GM12878 (cell line): ENCODE data around the gene UNC119B. TPM values are rescaled to one million over a fixed set of nuclear protein-coding genes. Genes with fewer than 3 reads are reported as not detected.

ENCODE experiments used
- ATAC-seq: fragments of 200-7000 bp; cut with Tn5 transposase; 3 replicates; pipeline ENCODE4 v1.9.1; 2020; ENCODE audit warnings: mild to moderate bottlenecking, moderate library complexity
- BruUV-seq: library from RNA; stranded (reverse); fragments of 400-500 nt; replicated peaks from 2 replicates; lab custom pipeline; 2021; lab: Mats Ljungman, UMichigan
- CTCF ChIA-PET: fragments of 300-600 bp; sonication (Branson Sonifier 250); formaldehyde crosslinking; extraction: SDS; loops from one replicate; lab custom pipeline; 2021; ENCODE audit warnings: inconsistent platforms; lab: Yijun Ruan, JAX
- POLR2A ChIA-PET: fragments of 350-600 bp; formaldehyde crosslinking; extraction: SDS; loops from one replicate; lab custom pipeline; 2021; ENCODE audit warnings: inconsistent platforms; lab: Charles Lee
- RAD21 ChIA-PET: fragments of 300-600 bp; sonication (Branson Sonifier 250); formaldehyde crosslinking; loops from one replicate; lab custom pipeline; 2023; ENCODE audit warnings: antibody characterized with exemption; ENCODE audit not compliant: unreplicated experiment; lab: Charles Lee
- SMC1A ChIA-PET: fragments of 300-600 bp; sonication (Branson Sonifier 250); formaldehyde crosslinking; loops from one replicate; lab custom pipeline; 2023; ENCODE audit not compliant: unreplicated experiment, uncharacterized antibody; lab: Charles Lee
- DNase-seq: peaks from one replicate; pipeline ENCODE4 v3.0.0-alpha.2; 2011; ENCODE audit warnings: low read depth, low spot score
- FAIRE-seq: peaks from 3 replicates; lab custom pipeline; 2011; peaks lifted over from hg19 to GRCh38; lab: Jason Lieb, UNC
- H2AFZ ChIP-seq: 2 replicates; pipeline ENCODE4 v1.6.0; 2011; ENCODE audit warnings: low read depth, low read length, control low read depth; ENCODE audit not compliant: control insufficient read depth
- H3K27ac ChIP-seq: 2 replicates; pipeline ENCODE4 v1.5.1; 2011; ENCODE audit warnings: control low read depth; ENCODE audit not compliant: control insufficient read depth, insufficient read depth
- H3K27me3 ChIP-seq, 2 experiments: replicated peaks in 1 of 2; 2 replicates each; pipeline versions ENCODE4 v1.6.0 to v1.6.1; 2011; ENCODE audit warnings: low read length in 1 of 2; ENCODE audit not compliant: control insufficient read depth in 2 of 2, insufficient read depth in 2 of 2
- H3K36me3 ChIP-seq, 2 experiments: 2 replicates each; pipeline ENCODE4 v1.5.1; 2011; ENCODE audit warnings: low read length in 1 of 2; ENCODE audit not compliant: control insufficient read depth in 2 of 2, insufficient read depth in 2 of 2
- H3K4me1 ChIP-seq: 2 replicates; pipeline ENCODE4 v1.6.1; 2011; ENCODE audit warnings: mild to moderate bottlenecking, low read length, moderate library complexity, mixed read lengths; ENCODE audit not compliant: control insufficient read depth, insufficient read depth
- H3K4me2 ChIP-seq: 2 replicates; pipeline ENCODE4 v1.6.0; 2011; ENCODE audit warnings: control low read depth; ENCODE audit not compliant: control insufficient read depth, insufficient read depth
- H3K4me3 ChIP-seq: fragments of 200-600 bp; sonication (generic); 2 replicates; pipeline ENCODE4 v1.5.1; 2016
- H3K79me2 ChIP-seq: 2 replicates; pipeline ENCODE4 v1.6.0; 2011; ENCODE audit warnings: low read length; ENCODE audit not compliant: control insufficient read depth, insufficient read depth
- H3K9ac ChIP-seq: 2 replicates; pipeline ENCODE4 v1.8.0; 2011; ENCODE audit warnings: low read length, control low read depth, mixed read lengths; ENCODE audit not compliant: control insufficient read depth, insufficient read depth
- H3K9me3 ChIP-seq: replicated peaks from 3 replicates; pipeline ENCODE4 v1.5.1; 2011; ENCODE audit warnings: mild to moderate bottlenecking, low read length; ENCODE audit not compliant: control insufficient read depth, insufficient read depth
- H4K20me1 ChIP-seq: 2 replicates; pipeline ENCODE4 v1.6.0; 2011; ENCODE audit not compliant: control insufficient read depth, insufficient read depth
- CHD1 ChIP-seq: IDR thresholded peaks from 2 replicates; pipeline ENCODE4 v1.6.1; 2012; ENCODE audit warnings: low read depth, low read length, improper control_type of control experiment
- CHD4 ChIP-seq: fragments of 200-600 bp; sonication (generic); IDR thresholded peaks from 2 replicates; pipeline ENCODE4 v1.6.1; 2016; ENCODE audit warnings: mild to moderate bottlenecking
- DPF2 ChIP-seq: fragments of 450-650 bp; IDR thresholded peaks from 2 replicates; pipeline ENCODE4 v1.6.1; 2017; ENCODE audit warnings: mild to moderate bottlenecking
- EP300 ChIP-seq, 2 experiments: fragments of 150-350 bp in 1 of 2; IDR thresholded peaks; 2 replicates each; pipeline ENCODE4 v1.6.1; 2011 to 2012; ENCODE audit warnings: low read depth in 2 of 2, low read length in 2 of 2, borderline replicate concordance in 1 of 2, improper control_type of control experiment in 1 of 2, inconsistent platforms in 1 of 2; ENCODE audit not compliant: control insufficient read depth in 1 of 2
- HDAC2 ChIP-seq: fragments of 200-600 bp; sonication (generic); IDR thresholded peaks from 2 replicates; pipeline ENCODE4 v1.6.1; 2017
- JUNB ChIP-seq: IDR thresholded peaks from 2 replicates; pipeline ENCODE4 v1.6.1; 2016; ENCODE audit warnings: antibody characterized with exemption, mild to moderate bottlenecking
- KDM1A ChIP-seq: fragments of 200-600 bp; sonication (generic); IDR thresholded peaks from 2 replicates; pipeline ENCODE4 v1.6.1; 2016; ENCODE audit warnings: borderline replicate concordance
- KLF5 ChIP-seq: fragments of 450-650 bp; IDR thresholded peaks from 2 replicates; pipeline ENCODE4 v1.6.1; 2014; ENCODE audit warnings: mild to moderate bottlenecking; ENCODE audit not compliant: partially characterized antibody
- LARP7 ChIP-seq: fragments of 450-650 bp; IDR thresholded peaks from 2 replicates; pipeline ENCODE4 v1.6.1; 2017; ENCODE audit warnings: mild to moderate bottlenecking
- MEF2A ChIP-seq: IDR thresholded peaks from 2 replicates; pipeline ENCODE4 v1.6.1; 2011; ENCODE audit warnings: low read depth, mild to moderate bottlenecking, low read length, moderate library complexity; ENCODE audit not compliant: insufficient read depth
- NKRF ChIP-seq: fragments of 450-650 bp; conservative IDR thresholded peaks from 2 replicates; pipeline ENCODE4 v1.6.1; 2017; ENCODE audit warnings: mild to moderate bottlenecking, moderate library complexity
- NRF1 ChIP-seq: conservative IDR thresholded peaks from 2 replicates; pipeline ENCODE4 v1.6.1; 2011; ENCODE audit warnings: mild to moderate bottlenecking, low read depth, low read length, improper control_type of control experiment
- RAD21 ChIP-seq: IDR thresholded peaks from 2 replicates; pipeline ENCODE4 v1.6.1; 2011; ENCODE audit warnings: mild to moderate bottlenecking, low read depth, low read length, moderate library complexity; ENCODE audit not compliant: insufficient read depth
- RUNX3 ChIP-seq: IDR thresholded peaks from 2 replicates; pipeline ENCODE4 v1.6.1; 2012; ENCODE audit warnings: low read length, inconsistent platforms
- YBX1 ChIP-seq: fragments of 450-650 bp; IDR thresholded peaks from 2 replicates; pipeline ENCODE4 v1.6.1; 2016; ENCODE audit warnings: antibody characterized with exemption
- ZBTB33 ChIP-seq: fragments of 450-650 bp; IDR thresholded peaks from 2 replicates; pipeline ENCODE4 v1.6.1; 2017; ENCODE audit warnings: mild to moderate bottlenecking
- ZNF207 ChIP-seq: fragments of 450-650 bp; IDR thresholded peaks from 2 replicates; pipeline ENCODE4 v1.6.1; 2014; ENCODE audit warnings: antibody characterized with exemption, mild to moderate bottlenecking, borderline replicate concordance
- ZNF24 ChIP-seq: fragments of 450-650 bp; IDR thresholded peaks from 2 replicates; pipeline ENCODE4 v1.6.1; 2017; ENCODE audit warnings: antibody characterized with exemption, mild to moderate bottlenecking
- WGBS: methylation state at CpG from one replicate; pipeline ENCODE4 v1.1.6; 2016; ENCODE audit warnings: low lambda C conversion rate; ENCODE audit not compliant: insufficient replicate concordance, insufficient coverage; ENCODE audit errors: missing lambda C conversion rate; 5-methylcytosine and 5-hydroxymethylcytosine counted together
- in situ Hi-C: fragments of 300-500 bp; cut with MboI; formaldehyde crosslinking; loops from 9 replicates; pipeline ENCODE4 v1.14.3; 2018; ENCODE audit warnings: mixed read lengths
- intact Hi-C: fragments of 100-400 bp; cut with micrococcal nuclease; formaldehyde crosslinking; loops from one replicate; pipeline ENCODE4 v1.14.2; 2022; ENCODE audit not compliant: unreplicated experiment
- polyA plus RNA-seq, 11 experiments: library from polyadenylated mRNA; depleted of rRNA in 4 of 11; unstranded in 6 of 11; stranded (reverse) in 5 of 11; fragments of >200 nt; fragmentation: Nextera tagmentation in 4 of 11; fragmentation: Illumina TruSeq in 1 of 11; extraction: Ambion mirVana in 4 of 11; extraction: Trizol in 1 of 11; gene quantifications; 1 replicate in 1 of 11; 2 replicates in 10 of 11; pipeline versions ENCODE4 v1.2.1 to v1.2.3, GENCODE V29; 2011 to 2016; ENCODE audit warnings: inconsistent platforms in 2 of 11, missing spikeins in 2 of 11, low read depth in 1 of 11
- total RNA-seq, 4 experiments: library from RNA; depleted of rRNA in 3 of 4; stranded (reverse); fragments of >200 nt in 3 of 4; fragmentation: Illumina TruSeq in 1 of 4; extraction: Trizol in 1 of 4; gene quantifications; 2 replicates each; pipeline versions ENCODE4 v1.2.1 to v1.2.3, GENCODE V29; 2013 to 2021
- TF ChIP-seq, protein P1 (sequence below): IDR thresholded peaks from 2 replicates; pipeline ENCODE4 v1.6.1; 2012; ENCODE audit warnings: low read length, inconsistent platforms
- TF ChIP-seq, protein P2 (sequence below): IDR thresholded peaks from 2 replicates; pipeline ENCODE4 v1.6.1; 2011; ENCODE audit warnings: mild to moderate bottlenecking, low read depth, low read length, moderate library complexity; ENCODE audit not compliant: insufficient replicate concordance

The UNC119B gene
- total and polyA plus RNA-seq, 10 of the 15 experiments (the other 5 are each of a cell fraction or from before 2014, with no cell fraction given) = 4.3 to 31.5 (median 10.5) TPM

- intact Hi-C loops = no loop called here
These were observed 53.0 kb downstream of the UNC119B start for GRCh38 chr12:120763250-120763649.

More at GRCh38 chr12:120763250-120763649, 53.0 kb downstream of the UNC119B start:
- Histone ChIP-seq H3K4me2 (no peak overlapping the region), H3K4me3 (no peak overlapping the region), H3K4me1 (no peaks in the 10 kb centered on the region), H3K79me2 (no peaks in the 10 kb centered on the region), H3K9me3 (no peaks in the 10 kb centered on the region), H3K9ac (no peak overlapping the region), H3K36me3 (peaks cover 19 to 25% of the 10 kb centered on the region in 2 experiments), H3K27me3 (no peaks in the 10 kb centered on the region)
- ATAC-seq (no peak), FAIRE-seq (no peak), DNase-seq (no peak)
- CTCF ChIA-PET = interaction anchor here (0.8 kb wide), 1 partner anchor 94 kb away, joined by 3 read pairs; no protein-coding TSS in a partner anchor
- in situ Hi-C loops = no loop called here
- TF ChIP-seq ZNF24 (no peak), ZNF207 (no peak), MEF2A (no peak), RUNX3 (no peak), CHD1 (no peak), RAD21 (no peak), KLF5 (no peak), HDAC2 (no peak), JUNB (no peak), NKRF (no peak), DPF2 (no peak), LARP7 (no peak), ZBTB33 (no peak), EP300 (IDR thresholded peaks at IDR 0.05; ENCODE audit: borderline replicate concordance in 1 of 2, control insufficient read depth in 1 of 2, low read depth in 2 of 2, low read length in 2 of 2) (no peak), CHD4 (no peak), NRF1 (no peak), KDM1A (no peak), YBX1 (no peak)
- TF ChIP-seq, protein P1, sequence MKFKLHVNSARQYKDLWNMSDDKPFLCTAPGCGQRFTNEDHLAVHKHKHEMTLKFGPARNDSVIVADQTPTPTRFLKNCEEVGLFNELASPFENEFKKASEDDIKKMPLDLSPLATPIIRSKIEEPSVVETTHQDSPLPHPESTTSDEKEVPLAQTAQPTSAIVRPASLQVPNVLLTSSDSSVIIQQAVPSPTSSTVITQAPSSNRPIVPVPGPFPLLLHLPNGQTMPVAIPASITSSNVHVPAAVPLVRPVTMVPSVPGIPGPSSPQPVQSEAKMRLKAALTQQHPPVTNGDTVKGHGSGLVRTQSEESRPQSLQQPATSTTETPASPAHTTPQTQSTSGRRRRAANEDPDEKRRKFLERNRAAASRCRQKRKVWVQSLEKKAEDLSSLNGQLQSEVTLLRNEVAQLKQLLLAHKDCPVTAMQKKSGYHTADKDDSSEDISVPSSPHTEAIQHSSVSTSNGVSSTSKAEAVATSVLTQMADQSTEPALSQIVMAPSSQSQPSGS = no peak
- TF ChIP-seq, protein P2, sequence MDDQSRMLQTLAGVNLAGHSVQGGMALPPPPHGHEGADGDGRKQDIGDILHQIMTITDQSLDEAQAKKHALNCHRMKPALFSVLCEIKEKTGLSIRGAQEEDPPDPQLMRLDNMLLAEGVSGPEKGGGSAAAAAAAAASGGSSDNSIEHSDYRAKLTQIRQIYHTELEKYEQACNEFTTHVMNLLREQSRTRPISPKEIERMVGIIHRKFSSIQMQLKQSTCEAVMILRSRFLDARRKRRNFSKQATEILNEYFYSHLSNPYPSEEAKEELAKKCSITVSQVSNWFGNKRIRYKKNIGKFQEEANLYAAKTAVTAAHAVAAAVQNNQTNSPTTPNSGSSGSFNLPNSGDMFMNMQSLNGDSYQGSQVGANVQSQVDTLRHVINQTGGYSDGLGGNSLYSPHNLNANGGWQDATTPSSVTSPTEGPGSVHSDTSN = no peak
- TF ChIP-seq, all 136 proteins: peak for 0
- Histone ChIP-seq H2AFZ (no peak overlapping the region), H3K27ac (no peak overlapping the region), H4K20me1 (no peaks in the 10 kb centered on the region)
- RAD21 ChIA-PET = interaction anchor here (0.6 kb wide), 1 partner anchor 208 kb away, joined by 3 read pairs; no protein-coding TSS in a partner anchor
- SMC1A ChIA-PET = interaction anchor here (0.9 to 1.7 kb wide), 2 partner anchors 116 to 209 kb away, joined by 3 to 4 read pairs; no protein-coding TSS in a partner anchor
- WGBS = 83% methylated on average over 3 of the region's 3 CpGs
- BruUV-seq = no TSS peak
- POLR2A ChIA-PET = no interaction called here
